T-helper 2 cell treated with Interferon-gamma antibody and Interleukin-4, amounts not matched to agents 5 μg/mL and 100 μg/mL, for 36 hours (primary cell): ENCODE results near the gene BAZ1B.
A peak's percentile ranks its signal among the peaks of the same experiment; 100 is the strongest.
"Not testable (repeated sequence)": the region's sequence is repeated elsewhere in the genome, so short reads cannot be mapped to it uniquely, and the experiment has no call there.

Source experiments
- DNase-seq: peaks from one replicate; pipeline ENCODE4 v3.0.0; 2021; ENCODE audit warnings: low spot score
- H3K27ac Mint-ChIP-seq: one replicate; pipeline ENCODE4 v1.8.0; 2021; ENCODE audit warnings: mild to moderate bottlenecking, mixed read lengths
- H3K27me3 Mint-ChIP-seq: one replicate; pipeline ENCODE4 v1.8.0; 2021; ENCODE audit warnings: low read depth, mixed read lengths
- H3K36me3 Mint-ChIP-seq: one replicate; pipeline ENCODE4 v1.8.0; 2021; ENCODE audit warnings: low read depth, mixed read lengths
- H3K4me1 Mint-ChIP-seq: one replicate; pipeline ENCODE4 v1.8.0; 2021; ENCODE audit warnings: low read depth, mixed read lengths
- H3K4me3 Mint-ChIP-seq: one replicate; pipeline ENCODE4 v1.8.0; 2022; ENCODE audit warnings: mild to moderate bottlenecking, moderate library complexity, mixed read lengths
- H3K9me3 Mint-ChIP-seq: one replicate; pipeline ENCODE4 v1.8.0; 2021; ENCODE audit warnings: mixed read lengths

Gene BAZ1B

GRCh38 chr7:73429215-73429614 lies 92.9 kb downstream of the BAZ1B start:
- Mint-ChIP-seq H3K4me1 (no peaks in the 10 kb centered on the region), H3K27me3 (peaks cover 5% of the 10 kb centered on the region)
- DNase-seq = no peak

GRCh38 chr7:73427902-73428787 lies 93.9 kb downstream of the BAZ1B start:
- H3K4me3 Mint-ChIP-seq = no peak overlapping the region
- H3K27ac Mint-ChIP-seq = no peak overlapping the region
- no peaks in the 10 kb centered on the region for H3K36me3 Mint-ChIP-seq
- no peaks in the 10 kb centered on the region for H3K9me3 Mint-ChIP-seq
- DNase-seq = no peak
- H3K27me3 Mint-ChIP-seq = peaks cover 7% of the 10 kb centered on the region
- H3K4me1 Mint-ChIP-seq = no peaks in the 10 kb centered on the region

More at GRCh38 chr7:73429215-73429614, 92.9 kb downstream of the BAZ1B start:
- no peaks in the 10 kb centered on the region for H3K9me3 Mint-ChIP-seq
- no peak overlapping the region for H3K4me3 Mint-ChIP-seq
- H3K36me3 Mint-ChIP-seq = no peaks in the 10 kb centered on the region
- no peak overlapping the region for H3K27ac Mint-ChIP-seq

GRCh38 chr7:73426016-73426415 lies 96.1 kb downstream of the BAZ1B start:
- Mint-ChIP-seq H3K27ac (no peak overlapping the region), H3K27me3 (peaks cover 7% of the 10 kb centered on the region), H3K4me1 (no peaks in the 10 kb centered on the region), H3K36me3 (no peaks in the 10 kb centered on the region), H3K4me3 (no peak overlapping the region), H3K9me3 (no peaks in the 10 kb centered on the region)
- DNase-seq = no peak

- Mint-ChIP-seq H3K36me3 (no peaks in the 10 kb centered on the region), H3K27ac (no peak overlapping the region), H3K4me3 (no peak overlapping the region), H3K9me3 (no peaks in the 10 kb centered on the region), H3K4me1 (no peaks in the 10 kb centered on the region), H3K27me3 (peaks cover 7% of the 10 kb centered on the region)
- DNase-seq = no peak
Measured at GRCh38 chr7:73425356-73425983, 96.6 kb downstream of the BAZ1B start.

- Mint-ChIP-seq H3K27ac (no peak overlapping the region), H3K4me1 (peaks cover 3% of the 10 kb centered on the region), H3K27me3 (peaks cover 7% of the 10 kb centered on the region), H3K4me3 (no peak overlapping the region), H3K9me3 (no peaks in the 10 kb centered on the region), H3K36me3 (no peaks in the 10 kb centered on the region)
- DNase-seq = no peak
Measured at GRCh38 chr7:73424489-73424885, 97.6 kb downstream of the BAZ1B start.

GRCh38 chr7:73423519-73424488 lies 98.3 kb downstream of the BAZ1B start:
- Mint-ChIP-seq H3K9me3 (no peaks in the 10 kb centered on the region), H3K4me1 (peaks cover 3% of the 10 kb centered on the region), H3K27me3 (peaks cover 7% of the 10 kb centered on the region), H3K27ac (no peak overlapping the region), H3K36me3 (no peaks in the 10 kb centered on the region), H3K4me3 (no peak overlapping the region)
- DNase-seq = no peak

GRCh38 chr7:73420610-73421009 lies 101.5 kb downstream of the BAZ1B start:
- not testable (repeated sequence) for H3K9me3 Mint-ChIP-seq, DNase-seq, H3K4me1 Mint-ChIP-seq, H3K4me3 Mint-ChIP-seq, H3K27me3 Mint-ChIP-seq, H3K27ac Mint-ChIP-seq, H3K36me3 Mint-ChIP-seq

GRCh38 chr7:73420016-73420415 lies 102.1 kb downstream of the BAZ1B start:
- H3K9me3 Mint-ChIP-seq = not testable (repeated sequence)

GRCh38 chr7:73418113-73418703 lies 103.9 kb downstream of the BAZ1B start:
- no peak overlapping the region for H3K4me3 Mint-ChIP-seq
- H3K27me3 Mint-ChIP-seq = no peaks in the 10 kb centered on the region
- no peaks in the 10 kb centered on the region for H3K36me3 Mint-ChIP-seq
- no peak for DNase-seq
- H3K27ac Mint-ChIP-seq = no peak overlapping the region
- H3K4me1 Mint-ChIP-seq = peaks cover 3% of the 10 kb centered on the region
- H3K9me3 Mint-ChIP-seq = no peaks in the 10 kb centered on the region

More at GRCh38 chr7:73420016-73420415, 102.1 kb downstream of the BAZ1B start:
- H3K36me3 Mint-ChIP-seq, H3K4me1 Mint-ChIP-seq, DNase-seq, H3K27me3 Mint-ChIP-seq, H3K27ac Mint-ChIP-seq, H3K4me3 Mint-ChIP-seq: not testable (repeated sequence)

- H3K27me3 Mint-ChIP-seq, H3K27ac Mint-ChIP-seq, H3K4me1 Mint-ChIP-seq, DNase-seq, H3K36me3 Mint-ChIP-seq, H3K4me3 Mint-ChIP-seq, H3K9me3 Mint-ChIP-seq: not testable (repeated sequence)
Measured at GRCh38 chr7:73410541-73411131, 111.5 kb downstream of the BAZ1B start.

GRCh38 chr7:73404860-73405259 lies 117.2 kb downstream of the BAZ1B start:
- H3K4me1 Mint-ChIP-seq, H3K36me3 Mint-ChIP-seq, H3K27ac Mint-ChIP-seq, H3K4me3 Mint-ChIP-seq, H3K27me3 Mint-ChIP-seq, DNase-seq, H3K9me3 Mint-ChIP-seq: not testable (repeated sequence)

GRCh38 chr7:73399185-73400050 lies 122.7 kb downstream of the BAZ1B start:
- H3K27me3 Mint-ChIP-seq, H3K27ac Mint-ChIP-seq, H3K4me1 Mint-ChIP-seq, H3K36me3 Mint-ChIP-seq, H3K9me3 Mint-ChIP-seq: not testable (repeated sequence)
- DNase-seq = peak; percentile 31
- H3K4me3 Mint-ChIP-seq = peak overlapping the region; percentile 12
